Inflammatory macrophage (primary cell): ENCODE results near the gene SFXN4.
"Not testable (repeated sequence)": the region's sequence is repeated elsewhere in the genome, so short reads cannot be mapped to it uniquely, and the experiment has no call there.

ENCODE experiments used
- DNase-seq, 2 donors: peaks; one replicate each; pipeline ENCODE4 v3.0.0-alpha.2; 2020 to 2022

The SFXN4 gene

GRCh38 chr10:119190954-119191785 lies 25.7 kb upstream of the SFXN4 start:
- DNase-seq = peak; percentile 28 to 51

- DNase-seq = no peak
Observed at GRCh38 chr10:119190353-119190752, 24.8 kb upstream of the SFXN4 start.

- DNase-seq = no peak
Observed at GRCh38 chr10:119189811-119190282, 24.3 kb upstream of the SFXN4 start.

- peak in 1 of 2 donors; percentile 21 for DNase-seq
Observed at GRCh38 chr10:119183664-119184412, 18.3 kb upstream of the SFXN4 start.

GRCh38 chr10:119180850-119181400 lies 15.4 kb upstream of the SFXN4 start:
- not testable (repeated sequence) for DNase-seq

GRCh38 chr10:119178372-119179119 lies 13.0 kb upstream of the SFXN4 start, which contains the start of gene PRDX3:
PRDX3 (minus strand) TSS chr10:119178812; CDS start chr10:119178790, 22 bp downstream.
- peak; percentile 85 to 89 for DNase-seq

GRCh38 chr10:119177708-119178371 lies 12.3 kb upstream of the SFXN4 start:
- DNase-seq = no peak

- DNase-seq = no peak
Observed at GRCh38 chr10:119176166-119176565, 10.7 kb upstream of the SFXN4 start.

- no peak for DNase-seq
Observed at GRCh38 chr10:119174109-119174508, 8.6 kb upstream of the SFXN4 start.

GRCh38 chr10:119167041-119167440 lies 1.5 kb upstream of the SFXN4 start:
- DNase-seq = no peak

- DNase-seq = peak; percentile 43 to 57
Observed at GRCh38 chr10:119166564-119166963, 1.1 kb upstream of the SFXN4 start.

- no peak for DNase-seq
Observed at GRCh38 chr10:119166118-119166500, 595 bp upstream of the SFXN4 start.

- DNase-seq = no peak
Observed at GRCh38 chr10:119162452-119163092, 2.9 kb downstream of the SFXN4 start.

- DNase-seq = no peak
Observed at GRCh38 chr10:119161680-119162451, 3.6 kb downstream of the SFXN4 start.

GRCh38 chr10:119159332-119159731 lies 6.2 kb downstream of the SFXN4 start:
- no peak for DNase-seq

GRCh38 chr10:119153661-119154060 lies 11.9 kb downstream of the SFXN4 start:
- no peak for DNase-seq

GRCh38 chr10:119153041-119153440 lies 12.5 kb downstream of the SFXN4 start:
- no peak for DNase-seq

- not testable (repeated sequence) for DNase-seq
Observed at GRCh38 chr10:119151601-119152000, 13.9 kb downstream of the SFXN4 start.

GRCh38 chr10:119149729-119150128 lies 15.8 kb downstream of the SFXN4 start:
- DNase-seq = no peak

GRCh38 chr10:119149157-119149556 lies 16.4 kb downstream of the SFXN4 start:
- DNase-seq = no peak

- no peak for DNase-seq
Observed at GRCh38 chr10:119143657-119144056, 21.9 kb downstream of the SFXN4 start.
